Measurements from ENCODE around the gene KDR.

DNA sequence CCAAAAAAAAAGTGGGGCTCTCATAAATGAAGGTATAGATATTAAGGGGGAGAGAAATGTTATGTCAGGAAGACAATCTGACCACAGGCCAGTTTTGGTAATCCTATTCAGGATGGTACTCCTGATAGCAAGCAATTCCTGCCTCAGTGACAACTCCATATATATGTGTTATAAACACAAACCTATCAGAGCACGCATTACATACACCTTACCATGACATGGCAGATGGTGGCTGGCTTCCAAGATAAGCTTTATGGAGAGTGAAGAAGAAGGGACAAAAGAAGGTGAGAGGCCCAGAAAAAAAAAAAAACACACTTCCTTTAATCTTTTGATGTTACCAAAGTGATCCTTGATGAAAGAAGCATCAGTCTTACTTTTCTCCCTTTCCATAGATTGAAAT, 29.5 kb upstream of the KDR start:
- TF ChIP-seq PTBP1 (IDR thresholded peaks at IDR 0.05; ENCODE audit: low read depth, low read length) (no peak), YY1 (IDR thresholded peaks at IDR 0.05; ENCODE audit: borderline replicate concordance in 1 of 3, control insufficient read depth in 1 of 3, extremely low read depth in 1 of 3, insufficient read depth in 3 of 3, insufficient read length in 1 of 3, insufficient replicate concordance in 2 of 3, low read depth in 1 of 3, low read length in 2 of 3) (no peak), POLR2AphosphoS5 (IDR thresholded peaks at IDR 0.05; ENCODE audit: control insufficient read depth, insufficient read depth, low read depth, low read length) (no peak), UBTF (IDR thresholded peaks at IDR 0.05; ENCODE audit: borderline replicate concordance in 1 of 2, low read depth in 2 of 2, low read length in 2 of 2) (no peak), MAFF (IDR thresholded peaks at IDR 0.05; ENCODE audit: low read length) (no peak), CHD2 (IDR thresholded peaks at IDR 0.05; ENCODE audit: low read depth, low read length) (no peak), ZNF740 (CRISPR knock-in tag; IDR thresholded peaks at IDR 0.05) (no peak), ZNF740 (tag; IDR thresholded peaks at IDR 0.05) (no peak), BRCA1 (IDR thresholded peaks at IDR 0.05) (no peak), BRCA1 (CRISPR knock-in tag; IDR thresholded peaks at IDR 0.05) (no peak), CTCF (IDR thresholded peaks at IDR 0.05 in 2 of 3, conservative IDR thresholded peaks at IDR 0.05 in 1 of 3; ENCODE audit: insufficient read depth in 2 of 3, low read depth in 1 of 3, low read length in 3 of 3) (no peak), MIER1 (IDR thresholded peaks at IDR 0.05; ENCODE audit: low read depth) (no peak)
- TF ChIP-seq, protein P1, sequence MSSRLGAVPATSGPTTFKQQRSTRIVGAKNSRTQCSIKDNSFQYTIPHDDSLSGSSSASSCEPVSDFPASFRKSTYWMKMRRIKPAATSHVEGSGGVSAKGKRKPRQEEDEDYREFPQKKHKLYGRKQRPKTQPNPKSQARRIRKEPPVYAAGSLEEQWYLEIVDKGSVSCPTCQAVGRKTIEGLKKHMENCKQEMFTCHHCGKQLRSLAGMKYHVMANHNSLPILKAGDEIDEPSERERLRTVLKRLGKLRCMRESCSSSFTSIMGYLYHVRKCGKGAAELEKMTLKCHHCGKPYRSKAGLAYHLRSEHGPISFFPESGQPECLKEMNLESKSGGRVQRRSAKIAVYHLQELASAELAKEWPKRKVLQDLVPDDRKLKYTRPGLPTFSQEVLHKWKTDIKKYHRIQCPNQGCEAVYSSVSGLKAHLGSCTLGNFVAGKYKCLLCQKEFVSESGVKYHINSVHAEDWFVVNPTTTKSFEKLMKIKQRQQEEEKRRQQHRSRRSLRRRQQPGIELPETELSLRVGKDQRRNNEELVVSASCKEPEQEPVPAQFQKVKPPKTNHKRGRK (tag; IDR thresholded peaks at IDR 0.05), result no peak
- TF ChIP-seq, protein P2, sequence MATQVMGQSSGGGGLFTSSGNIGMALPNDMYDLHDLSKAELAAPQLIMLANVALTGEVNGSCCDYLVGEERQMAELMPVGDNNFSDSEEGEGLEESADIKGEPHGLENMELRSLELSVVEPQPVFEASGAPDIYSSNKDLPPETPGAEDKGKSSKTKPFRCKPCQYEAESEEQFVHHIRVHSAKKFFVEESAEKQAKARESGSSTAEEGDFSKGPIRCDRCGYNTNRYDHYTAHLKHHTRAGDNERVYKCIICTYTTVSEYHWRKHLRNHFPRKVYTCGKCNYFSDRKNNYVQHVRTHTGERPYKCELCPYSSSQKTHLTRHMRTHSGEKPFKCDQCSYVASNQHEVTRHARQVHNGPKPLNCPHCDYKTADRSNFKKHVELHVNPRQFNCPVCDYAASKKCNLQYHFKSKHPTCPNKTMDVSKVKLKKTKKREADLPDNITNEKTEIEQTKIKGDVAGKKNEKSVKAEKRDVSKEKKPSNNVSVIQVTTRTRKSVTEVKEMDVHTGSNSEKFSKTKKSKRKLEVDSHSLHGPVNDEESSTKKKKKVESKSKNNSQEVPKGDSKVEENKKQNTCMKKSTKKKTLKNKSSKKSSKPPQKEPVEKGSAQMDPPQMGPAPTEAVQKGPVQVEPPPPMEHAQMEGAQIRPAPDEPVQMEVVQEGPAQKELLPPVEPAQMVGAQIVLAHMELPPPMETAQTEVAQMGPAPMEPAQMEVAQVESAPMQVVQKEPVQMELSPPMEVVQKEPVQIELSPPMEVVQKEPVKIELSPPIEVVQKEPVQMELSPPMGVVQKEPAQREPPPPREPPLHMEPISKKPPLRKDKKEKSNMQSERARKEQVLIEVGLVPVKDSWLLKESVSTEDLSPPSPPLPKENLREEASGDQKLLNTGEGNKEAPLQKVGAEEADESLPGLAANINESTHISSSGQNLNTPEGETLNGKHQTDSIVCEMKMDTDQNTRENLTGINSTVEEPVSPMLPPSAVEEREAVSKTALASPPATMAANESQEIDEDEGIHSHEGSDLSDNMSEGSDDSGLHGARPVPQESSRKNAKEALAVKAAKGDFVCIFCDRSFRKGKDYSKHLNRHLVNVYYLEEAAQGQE (IDR thresholded peaks at IDR 0.05; ENCODE audit: borderline replicate concordance), result no peak
- TF ChIP-seq, protein P2 (CRISPR knock-in tag; IDR thresholded peaks at IDR 0.05; ENCODE audit: low read depth), result no peak
